GM12875 (cell line): ENCODE results near the gene DDAH1.

Source experiments
- H3K4me3 ChIP-seq: one replicate; pipeline ENCODE4 v1.5.1; 2011; ENCODE audit warnings: low read depth, low read length, control low read depth
- TF ChIP-seq, protein P1 (sequence below): IDR thresholded peaks from 2 replicates; pipeline ENCODE4 v1.5.1; 2011; ENCODE audit warnings: low read depth, mild to moderate bottlenecking, control low read depth, inconsistent platforms, low read length, moderate library complexity, borderline replicate concordance; ENCODE audit not compliant: insufficient read depth

Gene DDAH1

DNA sequence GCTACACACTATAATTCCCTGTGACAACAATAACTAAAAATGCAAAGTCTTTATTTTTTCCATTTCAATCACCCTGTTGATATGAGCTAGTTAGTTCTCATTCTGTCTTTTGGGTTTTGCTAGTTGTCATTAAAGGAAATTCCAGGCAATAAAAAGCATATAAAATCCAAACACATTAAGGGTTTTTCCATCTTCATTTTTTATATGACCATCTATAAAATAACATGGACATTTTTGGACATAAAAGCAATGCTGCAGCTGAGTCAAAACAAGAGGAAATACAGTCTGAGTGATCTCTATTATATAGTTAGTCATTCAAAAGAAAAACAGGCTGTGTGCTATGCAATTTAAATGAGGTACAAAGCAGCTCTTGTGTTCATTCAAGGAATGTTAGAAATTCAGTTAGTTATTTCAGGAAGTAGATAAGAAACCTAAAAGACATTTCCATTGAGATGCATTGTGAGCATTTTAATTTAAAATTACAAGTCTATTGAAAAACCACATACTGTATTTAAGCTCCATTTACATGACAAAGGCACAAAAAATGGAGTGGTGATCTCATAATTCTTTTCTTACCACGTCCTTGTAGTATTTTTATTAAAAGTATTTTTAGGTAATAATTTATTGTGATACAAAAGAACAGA lies 121.2 kb downstream of the DDAH1 start:
- H3K4me3 ChIP-seq, result no peak overlapping the region
- TF ChIP-seq, protein P1, sequence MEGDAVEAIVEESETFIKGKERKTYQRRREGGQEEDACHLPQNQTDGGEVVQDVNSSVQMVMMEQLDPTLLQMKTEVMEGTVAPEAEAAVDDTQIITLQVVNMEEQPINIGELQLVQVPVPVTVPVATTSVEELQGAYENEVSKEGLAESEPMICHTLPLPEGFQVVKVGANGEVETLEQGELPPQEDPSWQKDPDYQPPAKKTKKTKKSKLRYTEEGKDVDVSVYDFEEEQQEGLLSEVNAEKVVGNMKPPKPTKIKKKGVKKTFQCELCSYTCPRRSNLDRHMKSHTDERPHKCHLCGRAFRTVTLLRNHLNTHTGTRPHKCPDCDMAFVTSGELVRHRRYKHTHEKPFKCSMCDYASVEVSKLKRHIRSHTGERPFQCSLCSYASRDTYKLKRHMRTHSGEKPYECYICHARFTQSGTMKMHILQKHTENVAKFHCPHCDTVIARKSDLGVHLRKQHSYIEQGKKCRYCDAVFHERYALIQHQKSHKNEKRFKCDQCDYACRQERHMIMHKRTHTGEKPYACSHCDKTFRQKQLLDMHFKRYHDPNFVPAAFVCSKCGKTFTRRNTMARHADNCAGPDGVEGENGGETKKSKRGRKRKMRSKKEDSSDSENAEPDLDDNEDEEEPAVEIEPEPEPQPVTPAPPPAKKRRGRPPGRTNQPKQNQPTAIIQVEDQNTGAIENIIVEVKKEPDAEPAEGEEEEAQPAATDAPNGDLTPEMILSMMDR, result no peak

DNA sequence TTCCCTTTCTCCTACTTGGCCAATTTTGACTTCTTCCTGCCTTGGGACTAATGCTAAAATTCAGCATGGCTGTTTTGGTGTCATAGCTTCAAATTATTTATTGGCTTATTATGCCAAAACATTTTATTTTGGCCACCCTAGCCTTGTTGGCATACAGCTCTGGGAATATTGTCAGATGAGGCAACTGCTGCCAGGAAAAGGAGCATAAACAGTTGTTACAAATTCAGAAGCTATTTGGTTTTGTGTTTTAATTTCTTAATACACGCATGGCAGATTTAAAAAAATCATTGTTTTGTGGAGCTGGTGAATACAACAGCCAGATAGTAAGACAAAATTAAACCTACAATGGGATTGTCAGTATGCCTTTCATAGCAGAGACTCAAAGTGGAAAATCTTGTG lies 121.7 kb downstream of the DDAH1 start:
- H3K4me3 ChIP-seq, result no peak overlapping the region
- TF ChIP-seq, protein P1, result no peak

DNA sequence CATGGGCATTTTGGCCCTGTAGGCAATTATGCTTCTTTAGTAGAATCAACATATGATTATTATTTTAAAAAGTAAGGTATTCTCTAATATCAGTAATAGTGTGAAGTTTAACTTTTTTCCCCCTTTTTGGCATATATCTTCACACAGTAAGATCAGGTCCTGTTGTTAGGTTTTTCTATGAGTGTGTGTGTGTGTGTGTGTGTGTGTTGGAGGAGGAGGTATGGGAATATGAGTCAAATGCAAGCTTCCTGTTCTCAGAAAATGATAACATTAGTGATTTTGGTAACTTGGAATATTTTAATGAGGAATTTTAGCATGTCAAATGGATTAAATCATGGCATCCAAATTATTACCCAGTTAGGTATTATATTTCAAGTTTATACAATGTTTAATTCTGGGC lies 122.8 kb downstream of the DDAH1 start:
- TF ChIP-seq, protein P1, result no peak
- no peak overlapping the region for H3K4me3 ChIP-seq

DNA sequence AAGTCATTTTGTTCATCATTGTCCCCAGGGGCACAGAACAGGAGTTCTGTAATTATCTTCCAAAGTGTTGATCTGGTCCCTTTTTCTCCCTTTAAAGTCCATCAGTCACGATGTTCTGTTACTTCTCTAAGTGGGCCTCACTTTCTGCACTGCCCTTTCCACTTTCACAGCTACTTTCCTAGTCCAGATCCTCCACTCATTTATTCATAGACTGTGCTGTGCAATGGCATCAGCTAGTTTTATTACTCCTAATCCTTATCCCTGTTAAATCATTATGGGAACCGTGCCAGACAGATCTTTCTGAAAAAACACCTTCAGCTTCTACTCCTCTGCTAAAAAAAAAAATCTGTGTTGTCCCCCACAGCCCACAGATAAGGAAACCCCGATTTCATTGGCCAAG lies 124.5 kb downstream of the DDAH1 start:
- TF ChIP-seq, protein P1, result no peak
- no peak overlapping the region for H3K4me3 ChIP-seq

DNA sequence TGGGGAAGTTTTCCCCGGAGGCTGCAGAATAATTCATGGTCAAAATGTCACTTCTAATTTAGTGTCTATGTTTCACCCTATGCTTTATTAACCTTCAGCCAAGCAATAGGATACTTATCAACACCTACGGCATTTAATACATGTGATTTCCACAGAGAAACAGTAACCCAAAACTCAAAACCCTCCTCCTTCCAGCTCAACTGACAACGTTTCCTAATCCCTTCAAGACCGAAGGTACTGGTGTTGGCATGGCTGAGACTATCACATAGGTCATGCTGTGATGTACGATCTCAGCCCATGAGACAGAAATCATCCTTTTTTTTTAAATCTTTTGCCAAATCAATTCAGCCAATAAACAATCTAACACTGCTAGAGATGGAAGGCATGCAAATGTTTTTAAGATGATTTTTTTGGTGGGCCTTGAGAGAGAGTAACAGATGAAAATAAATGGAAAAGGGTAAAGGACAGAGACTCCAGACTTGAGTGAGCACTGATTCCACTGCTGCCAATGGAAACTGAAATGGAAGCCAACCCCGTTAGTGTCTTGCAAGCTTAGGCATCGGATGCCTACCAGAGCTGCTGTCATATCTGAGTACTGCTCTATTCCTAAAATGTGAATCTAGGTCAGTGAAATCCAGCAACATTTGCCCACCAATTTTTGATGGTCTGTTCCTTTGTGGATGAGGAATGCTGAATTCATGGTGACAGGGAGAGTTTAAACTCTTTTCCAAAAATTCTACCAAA lies 125.1 kb downstream of the DDAH1 start:
- TF ChIP-seq, protein P1, result no peak
- H3K4me3 ChIP-seq, result no peak overlapping the region

DNA sequence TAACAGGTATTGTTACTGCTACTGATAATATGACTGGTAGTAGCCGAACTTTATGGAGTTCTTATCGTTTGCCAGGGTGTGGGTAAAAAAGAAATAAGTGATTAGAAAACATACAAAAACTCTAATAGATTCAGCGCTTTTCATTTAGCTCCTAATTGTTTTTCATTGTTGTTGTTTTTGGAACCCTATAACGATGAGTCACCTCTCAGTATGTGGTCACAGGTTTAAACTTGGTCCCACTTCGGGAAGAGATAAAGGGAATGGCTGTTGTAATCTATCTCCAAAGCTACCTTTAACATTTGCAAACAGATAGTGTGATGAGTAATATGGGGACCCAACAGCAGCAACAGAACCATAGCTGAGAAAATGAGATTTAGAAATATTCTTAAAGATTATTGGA lies 125.9 kb downstream of the DDAH1 start:
- no peak overlapping the region for H3K4me3 ChIP-seq
- TF ChIP-seq, protein P1, result no peak

DNA sequence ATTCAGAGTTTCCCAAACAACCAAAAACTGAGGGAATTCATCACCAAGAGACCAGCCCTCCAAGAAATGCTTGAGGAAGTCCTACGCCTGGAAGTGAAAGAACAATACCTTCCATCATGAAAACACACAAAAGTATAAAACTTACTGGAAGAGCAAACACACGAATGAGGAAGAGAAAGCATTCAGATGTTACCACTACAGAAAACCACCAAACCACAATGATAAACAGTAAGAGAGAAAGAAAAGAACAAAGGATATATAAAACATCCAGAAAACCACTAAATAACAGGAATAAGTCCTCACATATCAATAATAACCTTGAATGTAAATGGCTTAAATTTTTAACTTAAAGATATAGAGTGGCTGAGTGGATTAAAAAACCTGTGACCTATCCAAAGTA lies 130.0 kb downstream of the DDAH1 start:
- TF ChIP-seq, protein P1, result no peak
- no peak overlapping the region for H3K4me3 ChIP-seq
